RWPE2 (cell line): ENCODE results near the gene FBXO42.
A peak's percentile ranks its signal among the peaks of the same experiment; 100 is the strongest.
"Not testable (repeated sequence)": the region's sequence is repeated elsewhere in the genome, so short reads cannot be mapped to it uniquely, and the experiment has no call there.

Experiments
- ATAC-seq: fragments of 200-7000 bp; cut with Tn5 transposase; 3 replicates; pipeline ENCODE4 v1.9.1; 2021; ENCODE audit warnings: low read depth
- DNase-seq: peaks from one replicate; pipeline ENCODE4 v3.0.0-alpha.2; 2020; ENCODE audit warnings: low spot score
- H3K27ac ChIP-seq: fragments of 450-650 bp; 2 replicates; pipeline ENCODE4 v1.5.1; 2017; ENCODE audit warnings: mild to moderate bottlenecking; ENCODE audit not compliant: poor library complexity, severe bottlenecking
- H3K27me3 ChIP-seq: fragments of 250-450 bp; sonication (Bioruptor Pico); 2 replicates; pipeline ENCODE4 v1.5.1; 2021; ENCODE audit warnings: mild to moderate bottlenecking, moderate library complexity; ENCODE audit not compliant: insufficient read depth, poor library complexity, severe bottlenecking
- H3K36me3 ChIP-seq: fragments of 250-450 bp; sonication (Bioruptor Pico); 2 replicates; pipeline ENCODE4 v1.5.1; 2020; ENCODE audit warnings: low read depth, mild to moderate bottlenecking, moderate library complexity
- H3K4me1 ChIP-seq: fragments of 250-450 bp; sonication (Bioruptor Pico); 2 replicates; pipeline ENCODE4 v1.5.1; 2021; ENCODE audit warnings: mild to moderate bottlenecking, moderate library complexity; ENCODE audit not compliant: insufficient read depth, poor library complexity, severe bottlenecking
- H3K4me3 ChIP-seq: fragments of 250-450 bp; sonication (Bioruptor Pico); 2 replicates; pipeline ENCODE4 v1.5.1; 2021; ENCODE audit warnings: mild to moderate bottlenecking, moderate library complexity; ENCODE audit not compliant: severe bottlenecking
- H3K9me3 ChIP-seq: fragments of 250-450 bp; sonication (Bioruptor Pico); 2 replicates; pipeline ENCODE4 v1.5.1; 2021; ENCODE audit warnings: mild to moderate bottlenecking, moderate library complexity; ENCODE audit not compliant: severe bottlenecking
- CTCF ChIP-seq: fragments of 450-650 bp; IDR thresholded peaks from one replicate; pipeline ENCODE4 v1.5.1; 2017; ENCODE audit warnings: mild to moderate bottlenecking, moderate library complexity; ENCODE audit not compliant: poor library complexity, severe bottlenecking

FBXO42 gene

GRCh38 chr1:16217061-16217785 lies 135.1 kb downstream of the FBXO42 start:
- peaks cover 6% of the 10 kb centered on the region for H3K4me1 ChIP-seq
- TF ChIP-seq CTCF = no peak
- H3K27me3 ChIP-seq = no peaks in the 10 kb centered on the region
- H3K4me3 ChIP-seq = peak overlapping the region; percentile 30
- no peaks in the 10 kb centered on the region for H3K9me3 ChIP-seq
- peak; percentile 94 for ATAC-seq
- H3K36me3 ChIP-seq = no peaks in the 10 kb centered on the region
- H3K27ac ChIP-seq = no peak overlapping the region
- DNase-seq = peak; percentile 99

- Histone ChIP-seq H3K36me3 (no peaks in the 10 kb centered on the region), H3K27me3 (no peaks in the 10 kb centered on the region), H3K9me3 (no peaks in the 10 kb centered on the region), H3K4me3 (peak overlapping the region; percentile 30), H3K27ac (no peak overlapping the region), H3K4me1 (peaks cover 6% of the 10 kb centered on the region)
- no peak for TF ChIP-seq CTCF
- peak; percentile 49 for ATAC-seq
- no peak for DNase-seq
Measured at GRCh38 chr1:16215882-16216753, 136.2 kb downstream of the FBXO42 start.

- not testable (repeated sequence) for H3K9me3 ChIP-seq, H3K4me3 ChIP-seq, H3K36me3 ChIP-seq, DNase-seq, ATAC-seq, H3K27ac ChIP-seq, H3K4me1 ChIP-seq, H3K27me3 ChIP-seq
Measured at GRCh38 chr1:16215240-16215639, 137.0 kb downstream of the FBXO42 start.

GRCh38 chr1:16213544-16213943 lies 138.7 kb downstream of the FBXO42 start:
- H3K36me3 ChIP-seq, H3K27ac ChIP-seq, ATAC-seq, DNase-seq, H3K9me3 ChIP-seq, H3K4me1 ChIP-seq, H3K4me3 ChIP-seq, H3K27me3 ChIP-seq: not testable (repeated sequence)

- Histone ChIP-seq H3K27me3 (no peaks in the 10 kb centered on the region), H3K9me3 (no peaks in the 10 kb centered on the region), H3K36me3 (no peaks in the 10 kb centered on the region), H3K4me3 (no peak overlapping the region), H3K4me1 (peaks cover 6% of the 10 kb centered on the region), H3K27ac (no peak overlapping the region)
- DNase-seq (no peak), ATAC-seq (no peak)
- no peak for TF ChIP-seq CTCF
Measured at GRCh38 chr1:16213013-16213412, 139.3 kb downstream of the FBXO42 start.
